GM19324 (cell line): ENCODE results near the gene DPP8.
"Not testable (repeated sequence)": the region's sequence is repeated elsewhere in the genome, so short reads cannot be mapped to it uniquely, and the experiment has no call there.

Experiments used
- ATAC-seq: cut with Tn5 transposase; IDR thresholded peaks from one replicate; pipeline ENCODE4 v1.9.1; 2021; ENCODE audit warnings: mild to moderate bottlenecking, moderate library complexity; ENCODE audit not compliant: unreplicated experiment, low FRiP score

Gene DPP8

DNA sequence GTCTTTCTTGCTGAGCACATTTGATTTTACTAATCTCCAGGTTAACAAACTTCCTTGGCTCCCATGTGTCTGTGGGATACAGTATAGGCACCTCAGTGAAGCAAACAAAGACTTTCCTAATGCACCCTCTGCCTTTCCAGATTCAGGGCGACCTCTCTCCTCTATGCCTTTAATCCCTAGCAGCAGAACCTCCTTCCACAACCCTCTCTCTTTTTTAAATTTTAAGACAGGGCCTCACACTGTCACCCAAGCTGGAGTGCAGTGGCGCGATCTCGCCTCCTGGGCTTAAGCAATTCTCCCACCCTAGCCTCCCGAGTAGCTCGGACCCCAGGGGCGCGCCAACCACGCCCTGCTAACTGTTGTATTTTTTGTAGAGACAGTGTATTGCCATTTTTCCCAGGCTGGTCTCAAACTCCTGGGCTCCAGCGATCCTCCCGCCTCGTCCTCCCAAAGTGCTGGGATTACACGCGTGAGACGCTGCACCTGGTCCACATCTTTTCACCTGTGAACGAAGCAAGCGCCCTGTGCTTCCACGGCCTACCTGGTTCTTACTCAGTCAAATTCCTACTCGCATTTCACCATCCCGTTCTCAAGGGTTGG is 11.1 kb upstream of the DPP8 start:
- ATAC-seq: no peak

GRCh38 chr15:65525622-65526021 is 8.1 kb upstream of the DPP8 start:
- ATAC-seq: no peak

GRCh38 chr15:65524226-65524625 is 6.7 kb upstream of the DPP8 start:
- no peak for ATAC-seq

- ATAC-seq: no peak
Measured at GRCh38 chr15:65521350-65521749, 3.9 kb upstream of the DPP8 start.

GRCh38 chr15:65518633-65519285 is 1.3 kb upstream of the DPP8 start:
- ATAC-seq: no peak

DNA sequence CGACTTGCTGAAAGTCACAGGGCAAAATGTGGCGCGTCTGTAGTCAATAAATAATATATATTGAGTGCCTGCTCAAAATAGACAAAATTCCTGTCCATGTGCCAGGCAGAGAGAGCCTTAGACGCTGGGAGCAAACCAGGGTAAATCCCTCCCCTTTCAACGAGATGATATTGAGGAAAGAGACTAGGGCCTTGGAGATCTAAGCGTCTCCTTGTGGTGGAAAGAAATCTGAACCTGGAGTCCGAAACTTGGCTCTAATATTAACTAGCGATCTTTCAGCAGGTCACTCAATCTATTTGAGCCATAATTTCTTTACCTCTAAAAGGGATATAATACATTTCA is 348 bp upstream of the DPP8 start:
- peak; percentile 9 for ATAC-seq

DNA sequence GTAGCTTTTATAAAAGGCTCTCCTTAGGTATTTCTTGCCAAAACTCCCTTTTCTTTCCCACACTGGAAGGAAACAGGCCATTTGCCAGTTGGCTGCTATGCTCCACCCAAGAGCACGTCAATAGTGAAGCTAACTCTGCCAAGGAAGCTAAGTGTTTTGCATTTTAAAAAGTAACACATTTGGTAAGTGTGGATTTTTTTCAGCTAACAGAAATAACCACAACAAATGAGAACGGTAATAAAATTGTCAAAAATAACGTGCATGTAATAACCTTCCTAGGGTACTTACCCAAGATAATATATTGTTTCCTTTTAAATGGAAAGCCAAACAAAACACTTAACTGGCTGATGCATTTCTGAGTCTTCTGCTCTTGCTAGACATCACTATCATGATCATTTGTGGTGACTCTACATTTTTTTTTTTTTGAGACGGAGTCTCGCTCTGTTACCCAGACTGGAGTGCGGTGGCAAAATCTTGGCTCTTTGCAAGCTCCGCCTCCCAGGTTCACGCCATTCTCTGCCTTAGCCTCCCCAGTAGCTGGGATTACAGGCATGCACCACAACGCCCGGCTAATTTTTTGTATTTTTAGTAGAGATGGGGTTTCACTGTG is 4.6 kb downstream of the DPP8 start:
- ATAC-seq: no peak

DNA sequence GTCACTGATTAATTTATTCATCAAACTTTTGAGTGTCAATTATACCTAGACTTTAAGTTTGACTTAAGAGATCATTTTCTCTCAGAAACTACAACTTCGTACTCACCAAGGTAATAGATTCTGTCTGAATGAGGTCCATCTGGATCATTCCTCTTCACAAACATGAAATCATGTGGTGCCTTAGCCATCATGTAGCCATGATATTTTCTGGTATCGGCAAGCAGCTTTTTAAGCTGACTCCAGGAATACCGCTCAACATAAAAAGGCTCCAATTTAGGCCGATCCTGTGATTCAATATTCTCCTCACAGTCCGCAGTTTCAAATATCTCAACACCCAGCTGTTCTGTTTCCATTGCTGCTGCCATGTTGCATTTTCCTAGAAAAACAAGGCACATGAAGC is 5.3 kb downstream of the DPP8 start:
- no peak for ATAC-seq

DNA sequence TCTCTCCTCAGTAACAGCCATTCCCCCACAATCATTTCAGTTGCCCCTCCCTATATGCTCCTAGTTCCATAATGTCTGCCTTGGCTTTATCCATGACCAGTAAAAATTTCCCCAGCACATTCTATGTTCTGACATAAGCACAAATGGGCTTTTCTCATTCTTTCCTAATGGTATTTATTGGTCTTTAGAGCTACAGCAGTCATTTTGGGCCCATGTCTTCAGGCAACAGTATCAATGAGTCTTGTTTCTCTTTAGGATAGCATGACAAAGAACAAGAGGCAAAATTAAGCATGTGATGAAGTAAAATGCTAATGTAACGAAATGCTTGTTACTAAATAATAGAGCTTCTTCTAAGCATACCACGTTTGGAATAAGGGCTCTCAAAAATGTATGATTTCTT is 8.2 kb downstream of the DPP8 start:
- no peak for ATAC-seq

- no peak for ATAC-seq
Measured at GRCh38 chr15:65494076-65494475, 23.4 kb downstream of the DPP8 start.

DNA sequence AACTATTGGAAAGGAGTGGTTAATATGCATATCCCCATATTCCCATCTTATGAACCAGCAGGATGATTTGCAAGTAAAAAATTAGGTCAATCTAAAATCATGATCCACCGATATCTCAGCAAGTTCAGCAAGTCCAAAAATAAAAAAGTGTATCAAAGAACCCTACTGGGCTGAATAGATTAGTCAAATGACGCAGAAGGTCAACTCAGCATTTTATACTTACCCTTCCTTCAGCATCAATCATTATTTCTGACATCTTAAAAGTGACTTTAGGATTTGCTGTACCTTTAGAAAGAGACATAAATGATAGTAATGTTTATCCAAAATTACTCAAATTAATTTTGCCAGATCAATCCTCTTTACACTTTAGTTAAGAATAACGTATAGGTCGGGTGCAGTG is 32.6 kb downstream of the DPP8 start:
- no peak for ATAC-seq

GRCh38 chr15:65476903-65477302 is 40.6 kb downstream of the DPP8 start:
- ATAC-seq: no peak

- ATAC-seq: no peak
Measured at GRCh38 chr15:65470866-65471265, 46.6 kb downstream of the DPP8 start.

GRCh38 chr15:65468229-65468909 is 49.1 kb downstream of the DPP8 start:
- ATAC-seq: no peak

- no peak for ATAC-seq
Measured at GRCh38 chr15:65466901-65467300, 50.6 kb downstream of the DPP8 start.

DNA sequence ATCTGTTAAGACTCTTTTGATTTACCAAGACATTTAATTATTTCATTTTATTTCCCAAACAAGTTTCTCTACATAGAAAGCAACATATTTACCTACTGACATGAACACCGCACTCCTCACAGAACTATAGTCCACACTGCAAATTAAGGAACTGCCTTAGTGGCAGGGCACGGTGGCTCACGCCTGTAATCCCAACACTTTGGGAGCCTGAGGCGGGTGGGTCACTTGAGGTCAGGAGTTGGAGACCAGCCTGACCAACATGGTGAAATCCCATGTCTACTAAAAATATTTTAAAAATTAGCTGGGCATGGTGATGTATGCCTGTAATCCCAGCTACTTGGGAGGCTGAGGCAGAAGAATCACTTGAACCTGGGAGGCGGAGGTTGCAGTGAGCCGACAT is 54.4 kb downstream of the DPP8 start:
- not testable (repeated sequence) for ATAC-seq

GRCh38 chr15:65460741-65461347 is 56.6 kb downstream of the DPP8 start:
- ATAC-seq: no peak

- ATAC-seq: not testable (repeated sequence)
Measured at GRCh38 chr15:65455256-65455655, 62.2 kb downstream of the DPP8 start.

GRCh38 chr15:65451989-65452388 is 65.5 kb downstream of the DPP8 start:
- ATAC-seq: no peak

DNA sequence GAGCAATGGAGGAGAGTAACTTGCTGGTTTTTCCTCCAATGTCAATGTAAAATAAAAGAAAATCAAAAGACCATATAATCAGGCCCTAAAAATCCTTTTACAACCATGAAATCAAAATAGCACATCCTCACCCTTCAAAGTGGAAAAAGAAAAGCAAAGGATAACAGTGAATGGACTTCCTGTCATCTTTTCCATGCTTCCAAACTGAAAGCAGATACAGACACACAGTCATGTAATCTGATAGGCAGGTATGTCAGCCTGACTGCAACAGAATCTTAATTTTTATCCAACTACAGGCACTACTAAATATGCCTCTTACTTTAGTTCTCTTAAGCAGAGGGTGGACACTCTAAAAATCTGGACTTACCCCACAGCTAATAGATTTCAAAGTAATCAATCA is 66.9 kb downstream of the DPP8 start:
- ATAC-seq: no peak

DNA sequence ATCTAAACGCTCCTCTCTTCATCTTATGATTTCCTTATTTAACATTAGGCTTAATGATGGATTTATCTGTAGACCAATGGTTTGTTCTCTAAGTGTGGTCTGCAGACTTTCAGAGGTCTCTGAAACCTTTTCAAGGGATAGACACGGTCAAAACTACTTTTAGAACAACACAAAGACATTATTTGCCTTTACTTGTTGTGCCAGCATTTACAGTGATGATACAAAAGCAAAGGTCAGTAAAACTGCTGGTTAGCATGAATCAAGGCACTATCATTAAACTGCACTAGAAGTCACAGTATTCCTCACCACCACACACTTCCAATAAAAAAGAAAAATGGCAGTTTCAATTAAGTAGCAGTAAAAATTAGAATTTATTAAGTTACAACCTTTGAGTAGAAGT is 70.3 kb downstream of the DPP8 start:
- no peak for ATAC-seq
